NCI-H446 (cell line): ENCODE data around the gene CRBN.

Experiments
- DNase-seq, 2 experiments: peaks; one replicate each; lab custom pipeline; 2025; lab: John Stamatoyannopoulos, UW

Gene CRBN

GRCh38 chr3:3170998-3171397, 8.5 kb downstream of the CRBN start:
- peak in 1 of 2 experiments; percentile 9 for DNase-seq

- no peak for DNase-seq
Measured at GRCh38 chr3:3165650-3166049, 13.8 kb downstream of the CRBN start.

- no peak for DNase-seq
Measured at GRCh38 chr3:3165241-3165640, 14.2 kb downstream of the CRBN start.

- DNase-seq = no peak
Measured at GRCh38 chr3:3160826-3161225, 18.7 kb downstream of the CRBN start.

GRCh38 chr3:3157484-3157883, 22.0 kb downstream of the CRBN start:
- no peak for DNase-seq

GRCh38 chr3:3154879-3155610, 24.4 kb downstream of the CRBN start:
- no peak for DNase-seq

GRCh38 chr3:3151513-3151912, 28.0 kb downstream of the CRBN start:
- no peak for DNase-seq

- no peak for DNase-seq
Measured at GRCh38 chr3:3149560-3149959, 29.9 kb downstream of the CRBN start.

GRCh38 chr3:3145831-3146230, 33.7 kb downstream of the CRBN start:
- no peak for DNase-seq

- no peak for DNase-seq
Measured at GRCh38 chr3:3141939-3142338, 37.6 kb downstream of the CRBN start.

GRCh38 chr3:3137526-3137925, 42.0 kb downstream of the CRBN start:
- no peak for DNase-seq

- DNase-seq = no peak
Measured at GRCh38 chr3:3134750-3135448, 44.6 kb downstream of the CRBN start.

GRCh38 chr3:3133500-3133899, 46.0 kb downstream of the CRBN start:
- no peak for DNase-seq

GRCh38 chr3:3129579-3129978, 49.9 kb downstream of the CRBN start:
- DNase-seq = no peak

GRCh38 chr3:3127432-3128010, 52.0 kb downstream of the CRBN start:
- no peak for DNase-seq

GRCh38 chr3:3126477-3127431, 52.7 kb downstream of the CRBN start, which contains the start of gene TRNT1:
TRNT1 (plus strand) TSS chr3:3126940; CDS start chr3:3129041, 2,101 bp downstream.
- peak; percentile 46 to 86 for DNase-seq

GRCh38 chr3:3125977-3126376, 53.5 kb downstream of the CRBN start:
- DNase-seq = no peak

- DNase-seq = no peak
Measured at GRCh38 chr3:3119393-3119851, 60.1 kb downstream of the CRBN start.

GRCh38 chr3:3117651-3118050, 61.8 kb downstream of the CRBN start:
- no peak for DNase-seq

- no peak for DNase-seq
Measured at GRCh38 chr3:3113042-3113709, 66.3 kb downstream of the CRBN start.

GRCh38 chr3:3110749-3111361, 68.6 kb downstream of the CRBN start:
- DNase-seq = no peak
